ENCODE measurements around the gene SRP68. TPM values are rescaled to one million over a fixed set of nuclear protein-coding genes. Genes with fewer than 3 reads are reported as not detected.

The SRP68 gene
- total RNA-seq, 1 experiment from 2014 or later, result 90.7 TPM

DNA sequence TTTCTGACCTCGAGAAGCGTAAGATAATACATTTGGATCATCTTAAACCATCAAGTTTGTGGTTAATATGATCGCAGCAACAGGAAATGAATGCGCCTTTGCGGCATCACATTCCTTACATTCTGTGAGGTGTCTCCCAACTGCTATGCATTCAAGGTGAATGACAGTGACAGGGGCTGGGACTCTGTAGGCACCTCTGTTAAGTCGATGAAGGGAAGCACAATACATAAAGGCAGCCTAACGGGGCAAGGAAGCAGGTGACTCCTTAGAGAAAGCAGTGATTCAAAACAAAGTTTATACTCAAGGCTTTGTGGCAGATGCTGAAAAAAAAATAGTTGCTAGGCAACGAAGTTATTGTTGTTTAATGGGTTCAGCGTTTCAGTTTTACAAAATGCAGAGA, 23.6 kb downstream of the SRP68 start:
- Mint-ChIP-seq H3K4me3 (no peak overlapping the region), H3K4me1 (peaks cover 4% of the 10 kb centered on the region), H3K27ac (no peak overlapping the region), H3K27me3 (ENCODE audit: low read depth) (no peaks in the 10 kb centered on the region), H3K36me3 (peaks cover 68% of the 10 kb centered on the region), H3K9me3 (no peaks in the 10 kb centered on the region)
- CTCF ChIA-PET, result interaction anchor here (0.9 to 3.3 kb wide), 3 partner anchors 35 to 58 kb away, joined by 3 to 17 read pairs (median 3); no protein-coding TSS in a partner anchor
- DNase-seq (ENCODE audit: low spot score) (no peak), ATAC-seq (peak; percentile 56)
- no peak for TF ChIP-seq CBFB (CRISPR knock-in tag; IDR thresholded peaks at IDR 0.05; ENCODE audit: low read depth)
- no peak for TF ChIP-seq JUN (CRISPR knock-in tag; IDR thresholded peaks at IDR 0.05)
- TF ChIP-seq ETV6 (CRISPR knock-in tag; IDR thresholded peaks at IDR 0.05), result no peak
- no peak for TF ChIP-seq ARID4B (CRISPR knock-in tag; IDR thresholded peaks at IDR 0.05; ENCODE audit: borderline replicate concordance)
- TF ChIP-seq ELF4 (CRISPR knock-in tag; IDR thresholded peaks at IDR 0.05; ENCODE audit: low read depth), result no peak
- TF ChIP-seq ESRRA (CRISPR knock-in tag; IDR thresholded peaks at IDR 0.05; ENCODE audit: borderline replicate concordance), result no peak
- TF ChIP-seq ZNF425 (CRISPR knock-in tag; conservative IDR thresholded peaks at IDR 0.05), result no peak
- TF ChIP-seq, protein P1, sequence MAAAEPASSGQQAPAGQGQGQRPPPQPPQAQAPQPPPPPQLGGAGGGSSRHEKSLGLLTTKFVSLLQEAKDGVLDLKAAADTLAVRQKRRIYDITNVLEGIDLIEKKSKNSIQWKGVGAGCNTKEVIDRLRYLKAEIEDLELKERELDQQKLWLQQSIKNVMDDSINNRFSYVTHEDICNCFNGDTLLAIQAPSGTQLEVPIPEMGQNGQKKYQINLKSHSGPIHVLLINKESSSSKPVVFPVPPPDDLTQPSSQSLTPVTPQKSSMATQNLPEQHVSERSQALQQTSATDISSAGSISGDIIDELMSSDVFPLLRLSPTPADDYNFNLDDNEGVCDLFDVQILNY (CRISPR knock-in tag; IDR thresholded peaks at IDR 0.05), result no peak
- no peak for TF ChIP-seq ATF2 (CRISPR knock-in tag; IDR thresholded peaks at IDR 0.05; ENCODE audit: borderline replicate concordance, low read depth)
- no peak for TF ChIP-seq FOXK1 (CRISPR knock-in tag; IDR thresholded peaks at IDR 0.05)
- TF ChIP-seq CREM (CRISPR knock-in tag; IDR thresholded peaks at IDR 0.05), result no peak
- no peak for TF ChIP-seq SP1 (CRISPR knock-in tag; conservative IDR thresholded peaks at IDR 0.05)
- TF ChIP-seq ZNF532 (CRISPR knock-in tag; IDR thresholded peaks at IDR 0.05; ENCODE audit: borderline replicate concordance), result no peak
- TF ChIP-seq EMX1 (CRISPR knock-in tag; IDR thresholded peaks at IDR 0.05), result no peak
- POLR2A ChIA-PET, result no interaction called here
